ENCODE measurements around the gene ABCA9. TPM values are rescaled to one million over a fixed set of nuclear protein-coding genes. Genes with fewer than 3 reads are reported as not detected.

Gene ABCA9
- total and polyA plus RNA-seq, 8 donors: 0.76 to 4.5 (median 2.4) TPM

- TF ChIP-seq CTCF (IDR thresholded peaks at IDR 0.05): no peak
- Histone ChIP-seq H3K9me3 (no peaks in the 10 kb centered on the region), H3K36me3 (no peaks in the 10 kb centered on the region), H3K27ac (no peak overlapping the region), H3K4me1 (peaks cover 0 to 4% (median 3%) of the 10 kb centered on the region in 3 donors), H3K27me3 (no peaks in the 10 kb centered on the region), H3K4me3 (no peak overlapping the region)
- DNase-seq (no peak), ATAC-seq (no peak), FAIRE-seq (no peak)
- 93 to 97% methylated on average over 1 of the region's 1 CpG for WGBS, 2 donors
- intact Hi-C loops (cut with DNase I): no loop called here
Measured at GRCh38 chr17:69064476-69064875, 3.7 kb upstream of the ABCA9 start.

- no peak overlapping the region for H3K27ac ChIP-seq
- TF ChIP-seq CTCF (IDR thresholded peaks at IDR 0.05): no peak
- no peaks in the 10 kb centered on the region for H3K36me3 ChIP-seq
- no peaks in the 10 kb centered on the region for H3K9me3 ChIP-seq
- no peak for DNase-seq
- WGBS, 2 donors: 80 to 93% methylated on average over 2 of the region's 2 CpGs
- no peak for FAIRE-seq
- intact Hi-C loops (cut with DNase I): no loop called here
- H3K4me1 ChIP-seq: peaks cover 0 to 4% (median 3%) of the 10 kb centered on the region in 3 donors
- H3K27me3 ChIP-seq: no peaks in the 10 kb centered on the region
- no peak overlapping the region for H3K4me3 ChIP-seq
- no peak for ATAC-seq
Measured at GRCh38 chr17:69064001-69064400, 3.3 kb upstream of the ABCA9 start.

GRCh38 chr17:69062860-69063581 is 2.3 kb upstream of the ABCA9 start:
- Histone ChIP-seq H3K4me3 (no peak overlapping the region), H3K27me3 (no peaks in the 10 kb centered on the region), H3K36me3 (no peaks in the 10 kb centered on the region), H3K4me1 (no peaks in the 10 kb centered on the region), H3K27ac (no peak overlapping the region), H3K9me3 (no peaks in the 10 kb centered on the region)
- intact Hi-C loops (cut with DNase I): no loop called here
- no peak for TF ChIP-seq CTCF (IDR thresholded peaks at IDR 0.05)
- ATAC-seq: no peak
- no peak for FAIRE-seq
- WGBS, 2 donors: 84% methylated on average over 4 of the region's 4 CpGs
- no peak for DNase-seq

GRCh38 chr17:69061721-69062556 is 1.2 kb upstream of the ABCA9 start:
- Histone ChIP-seq H3K27me3 (no peaks in the 10 kb centered on the region), H3K36me3 (no peaks in the 10 kb centered on the region), H3K4me3 (no peak overlapping the region), H3K9me3 (no peaks in the 10 kb centered on the region), H3K4me1 (no peaks in the 10 kb centered on the region), H3K27ac (no peak overlapping the region)
- WGBS, 2 donors: 85 to 92% methylated on average over 4 of the region's 4 CpGs
- TF ChIP-seq CTCF (IDR thresholded peaks at IDR 0.05): no peak
- FAIRE-seq (no peak), ATAC-seq (no peak), DNase-seq (no peak)
- intact Hi-C loops (cut with DNase I): no loop called here
